GM12874 (cell line): ENCODE results near the gene VBP1.
A peak's percentile ranks its signal among the peaks of the same experiment; 100 is the strongest.

ENCODE experiments used
- CTCF ChIP-seq: IDR thresholded peaks from 2 replicates; pipeline ENCODE4 v1.5.1; 2011; ENCODE audit warnings: low read depth, mild to moderate bottlenecking, control low read depth, low read length, moderate library complexity; ENCODE audit not compliant: insufficient read depth

VBP1 gene

GRCh38 chrX:155216179-155216939 lies at the start of gene VBP1:
TSS of gene VBP1 (plus strand) at chrX:155216460. CDS start at chrX:155216483, 23 bp downstream.
- peak; percentile 44; the same call in 1 of the 2 replicates for TF ChIP-seq CTCF

- no peak for TF ChIP-seq CTCF
Measured at GRCh38 chrX:155169881-155170280, 46.4 kb upstream of the VBP1 start.

- no peak for TF ChIP-seq CTCF
Measured at GRCh38 chrX:155179346-155179997, 36.8 kb upstream of the VBP1 start.

GRCh38 chrX:155188786-155189185 lies 27.5 kb upstream of the VBP1 start:
- no peak for TF ChIP-seq CTCF

GRCh38 chrX:155211208-155211607 lies 5.1 kb upstream of the VBP1 start:
- no peak for TF ChIP-seq CTCF

GRCh38 chrX:155213731-155214130 lies 2.5 kb upstream of the VBP1 start:
- no peak for TF ChIP-seq CTCF

GRCh38 chrX:155215443-155216178 lies 649 bp upstream of the VBP1 start:
- TF ChIP-seq CTCF, result no peak
